ENCODE data around the gene TRPC5OS.

The TRPC5OS gene

GRCh38 chrX:111914398-111915090, 38.6 kb downstream of the TRPC5OS start:
- no peak for DNase-seq

DNA sequence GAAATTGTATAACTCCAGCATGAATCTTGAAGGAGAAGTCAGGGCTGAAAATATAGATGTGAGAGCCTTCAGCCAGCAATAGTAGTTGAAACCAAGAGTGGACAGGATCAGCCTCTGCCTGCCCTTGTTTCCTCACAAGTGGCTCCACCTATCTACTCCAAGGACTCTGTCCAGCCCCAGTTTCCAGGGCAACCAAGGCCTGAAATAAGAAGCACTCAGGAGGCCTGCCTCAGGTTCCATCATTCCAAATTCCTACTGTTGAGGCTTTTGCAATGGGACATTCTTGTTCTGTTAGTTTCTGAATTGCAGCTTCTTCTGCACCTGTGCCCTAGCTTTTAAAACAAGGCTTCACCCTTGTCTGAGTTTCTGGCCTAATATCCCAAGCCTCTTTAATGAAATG, 41.6 kb downstream of the TRPC5OS start:
- no peak for DNase-seq

GRCh38 chrX:111928456-111928855, 52.5 kb downstream of the TRPC5OS start:
- DNase-seq: no peak

All from left hindlimb (tissue), 1 donor.